ENCODE measurements around the gene POLR3K.

- TF ChIP-seq CTCF (IDR thresholded peaks at IDR 0.05): no peak
- no peak for TF ChIP-seq EP300 (IDR thresholded peaks at IDR 0.05)
- TF ChIP-seq POLR2A (IDR thresholded peaks at IDR 0.05): no peak
Observed at GRCh38 chr16:97822-98221, 44.4 kb upstream of the POLR3K start.
